DOHH2 (cell line): ENCODE data around the gene PDXDC1.
A peak's percentile ranks its signal among the peaks of the same experiment; 100 is the strongest.
"Not testable (repeated sequence)": the region's sequence is repeated elsewhere in the genome, so short reads cannot be mapped to it uniquely, and the experiment has no call there.

Experiments used
- H3F3A ChIP-seq: fragments of 200-600 bp; sonication (generic), shearing (Covaris generic); 2 replicates; pipeline ENCODE4 v1.6.0; 2016; ENCODE audit warnings: antibody characterized with exemption, mild to moderate bottlenecking; ENCODE audit not compliant: control insufficient read depth, insufficient read depth
- H3K27ac ChIP-seq: fragments of 200-600 bp; sonication (generic); 2 replicates; pipeline ENCODE4 v1.5.1; 2014; ENCODE audit warnings: low read depth, mild to moderate bottlenecking, low read length, moderate library complexity
- H3K27me3 ChIP-seq: fragments of 200-600 bp; sonication (generic); 2 replicates; pipeline ENCODE4 v1.6.1; 2014; ENCODE audit warnings: mild to moderate bottlenecking, low read length, mixed read lengths; ENCODE audit not compliant: control insufficient read depth
- H3K36me3 ChIP-seq: fragments of 200-600 bp; sonication (generic); 2 replicates; pipeline ENCODE4 v1.6.1; 2014; ENCODE audit warnings: mild to moderate bottlenecking, low read length, moderate library complexity, mixed read lengths; ENCODE audit not compliant: control insufficient read depth
- H3K4me1 ChIP-seq: fragments of 200-600 bp; sonication (generic); 2 replicates; pipeline ENCODE4 v1.6.1; 2014; ENCODE audit warnings: mild to moderate bottlenecking, low read length, mixed read lengths; ENCODE audit not compliant: control insufficient read depth
- H3K4me2 ChIP-seq: fragments of 200-600 bp; sonication (generic); 2 replicates; pipeline ENCODE4 v1.6.0; 2014; ENCODE audit warnings: mild to moderate bottlenecking, low read length, moderate library complexity
- H3K4me3 ChIP-seq: fragments of 200-600 bp; sonication (generic); 2 replicates; pipeline ENCODE4 v1.5.1; 2014; ENCODE audit warnings: mild to moderate bottlenecking, low read length, mixed read lengths
- H3K79me2 ChIP-seq: fragments of 200-600 bp; sonication (generic); 2 replicates; pipeline ENCODE4 v1.6.1; 2014; ENCODE audit warnings: mild to moderate bottlenecking, low read length, mixed read lengths; ENCODE audit not compliant: control insufficient read depth
- H3K9me2 ChIP-seq: fragments of 200-600 bp; sonication (generic); replicated peaks from 2 replicates; pipeline ENCODE4 v1.6.1; 2014; ENCODE audit warnings: mild to moderate bottlenecking, low read length, mixed read lengths; ENCODE audit not compliant: control insufficient read depth
- H3K9me3 ChIP-seq: fragments of 200-600 bp; sonication (generic); 2 replicates; pipeline ENCODE4 v1.6.1; 2014; ENCODE audit warnings: antibody characterized with exemption, low read length, mixed read lengths; ENCODE audit not compliant: control insufficient read depth, insufficient read depth
- H4K20me1 ChIP-seq: fragments of 200-600 bp; sonication (generic); 2 replicates; pipeline ENCODE4 v1.6.0; 2014; ENCODE audit warnings: low read depth, mild to moderate bottlenecking, antibody characterized with exemption, low read length, moderate library complexity; ENCODE audit not compliant: control insufficient read depth, insufficient read depth
- CTCF ChIP-seq: fragments of 200-600 bp; sonication (generic); IDR thresholded peaks from one replicate; pipeline ENCODE4 v1.5.1; 2014; ENCODE audit warnings: antibody characterized with exemption, mild to moderate bottlenecking, low read depth, low read length; ENCODE audit not compliant: poor library complexity, severe bottlenecking
- EZH2phosphoT487 ChIP-seq: fragments of 200-600 bp; sonication (generic); IDR thresholded peaks from 2 replicates; pipeline ENCODE4 v1.6.1; 2017; ENCODE audit warnings: borderline replicate concordance, mild to moderate bottlenecking, antibody characterized with exemption, low read length, moderate library complexity, mixed read lengths

The PDXDC1 gene

DNA sequence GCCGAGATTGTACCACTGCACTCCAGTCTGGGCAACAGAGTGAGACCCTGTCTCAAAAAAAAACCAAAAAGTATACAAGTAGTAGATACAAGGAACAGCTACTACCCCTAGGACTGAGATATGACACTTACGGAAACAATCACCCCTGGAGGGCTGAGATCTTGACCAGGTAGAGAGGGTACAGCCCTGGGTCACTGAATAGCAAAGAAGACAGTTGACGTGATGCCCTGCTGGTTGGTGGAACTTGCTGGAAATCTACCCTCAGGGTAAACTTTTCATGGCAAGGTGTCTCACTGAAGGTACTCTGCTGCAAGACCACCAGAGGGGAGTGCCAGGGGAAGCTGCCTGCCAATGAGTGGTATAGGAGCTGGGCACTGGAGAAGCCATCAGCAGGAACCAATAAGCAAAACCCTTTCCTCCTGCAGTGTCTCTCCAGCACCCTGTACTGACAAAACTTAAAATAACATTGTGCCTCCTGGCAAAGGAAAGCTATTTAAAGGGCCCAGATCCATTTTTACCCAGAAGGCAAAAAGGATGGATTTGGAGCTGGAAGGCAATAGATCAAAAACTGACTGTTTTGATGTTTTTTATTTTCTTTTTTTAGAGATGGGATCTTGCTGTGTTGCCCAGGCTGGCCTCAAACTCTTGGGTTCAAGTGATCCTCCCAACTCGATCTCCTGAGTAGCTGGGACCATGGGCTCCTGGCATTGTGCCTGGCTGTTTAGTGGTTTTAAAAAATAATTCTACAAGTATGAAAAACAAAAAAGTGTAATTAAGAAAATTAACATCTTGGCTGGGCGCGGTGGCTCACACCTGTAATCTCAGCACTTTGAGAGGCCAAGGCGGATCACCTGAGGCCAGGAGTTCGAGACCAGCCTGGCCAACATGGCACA is 11.3 kb upstream of the PDXDC1 start:
- H3K27ac ChIP-seq = no peak overlapping the region
- H3K4me1 ChIP-seq = no peaks in the 10 kb centered on the region
- H3K9me2 ChIP-seq = no peaks in the 10 kb centered on the region
- no peaks in the 10 kb centered on the region for H4K20me1 ChIP-seq
- no peaks in the 10 kb centered on the region for H3F3A ChIP-seq
- no peaks in the 10 kb centered on the region for H3K9me3 ChIP-seq
- no peaks in the 10 kb centered on the region for H3K79me2 ChIP-seq
- H3K27me3 ChIP-seq = peaks cover 16% of the 10 kb centered on the region
- TF ChIP-seq CTCF (no peak), EZH2phosphoT487 (no peak)
- H3K4me2 ChIP-seq = no peak overlapping the region
- no peaks in the 10 kb centered on the region for H3K36me3 ChIP-seq
- no peak overlapping the region for H3K4me3 ChIP-seq

GRCh38 chr16:14965328-14965727 is 9.5 kb upstream of the PDXDC1 start:
- H3K9me2 ChIP-seq = no peaks in the 10 kb centered on the region
- no peaks in the 10 kb centered on the region for H3F3A ChIP-seq
- H3K9me3 ChIP-seq = no peaks in the 10 kb centered on the region
- no peaks in the 10 kb centered on the region for H4K20me1 ChIP-seq
- no peaks in the 10 kb centered on the region for H3K79me2 ChIP-seq
- no peak overlapping the region for H3K4me3 ChIP-seq
- peaks cover 13% of the 10 kb centered on the region for H3K27me3 ChIP-seq
- H3K4me1 ChIP-seq = no peaks in the 10 kb centered on the region
- H3K36me3 ChIP-seq = no peaks in the 10 kb centered on the region
- H3K4me2 ChIP-seq = no peak overlapping the region
- no peak overlapping the region for H3K27ac ChIP-seq
- TF ChIP-seq EZH2phosphoT487 (no peak), CTCF (no peak)

DNA sequence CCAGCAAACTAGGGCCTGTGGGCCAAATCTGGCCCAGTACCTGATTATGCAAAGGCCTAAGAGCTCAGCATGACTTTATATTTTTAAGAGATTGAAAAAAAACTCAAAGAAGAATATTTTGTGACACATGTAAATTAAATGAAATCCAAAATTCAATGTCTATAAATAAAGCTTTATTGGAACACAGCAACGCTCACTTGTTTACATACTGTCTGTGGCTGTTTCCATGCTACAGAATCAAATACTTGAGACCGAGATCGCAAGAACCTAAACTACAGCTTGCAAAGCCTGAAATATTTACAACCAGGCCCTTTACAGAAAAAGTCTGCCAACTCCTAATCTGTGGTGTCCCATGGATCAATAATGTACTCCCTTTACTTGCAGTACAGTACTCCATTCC is 5.0 kb upstream of the PDXDC1 start:
- not testable (repeated sequence) for H3K4me2 ChIP-seq, H3K4me1 ChIP-seq, H4K20me1 ChIP-seq, H3K4me3 ChIP-seq, H3F3A ChIP-seq, H3K27me3 ChIP-seq, H3K36me3 ChIP-seq, H3K79me2 ChIP-seq, H3K9me2 ChIP-seq, H3K9me3 ChIP-seq, H3K27ac ChIP-seq

DNA sequence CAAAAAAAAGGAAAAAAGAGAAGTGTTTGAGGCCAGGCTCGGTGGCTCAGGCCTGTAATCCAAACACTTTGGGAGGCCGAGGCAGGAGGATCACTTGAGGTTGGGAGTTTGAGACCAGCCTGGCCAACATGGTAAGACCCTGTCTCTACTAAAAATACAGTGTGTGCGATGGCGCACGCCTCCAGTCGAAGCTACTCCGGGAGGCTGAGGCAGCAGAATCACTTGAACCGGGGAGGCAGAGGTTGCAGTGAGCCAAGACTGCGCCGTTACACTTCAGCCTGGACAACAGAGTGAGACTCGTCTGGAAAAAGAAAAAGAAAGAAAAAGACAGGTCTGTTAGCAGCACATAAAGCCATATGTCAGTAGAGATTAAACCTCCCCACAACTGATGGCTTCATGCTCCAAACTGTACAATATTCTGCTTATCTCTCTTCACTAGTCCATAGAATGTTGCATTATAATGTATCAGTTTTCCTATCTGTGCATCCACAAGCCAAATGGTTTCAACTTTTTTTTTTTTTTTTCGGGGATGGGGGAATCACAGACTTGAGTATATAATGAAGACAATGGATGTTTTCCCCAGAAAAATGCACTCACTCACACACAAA is 3.1 kb upstream of the PDXDC1 start:
- not testable (repeated sequence) for H3K36me3 ChIP-seq, H3F3A ChIP-seq, H4K20me1 ChIP-seq, H3K27ac ChIP-seq, H3K4me3 ChIP-seq, H3K4me2 ChIP-seq, H3K27me3 ChIP-seq, H3K9me3 ChIP-seq, H3K9me2 ChIP-seq
- peaks cover 18% of the 10 kb centered on the region for H3K79me2 ChIP-seq
- peaks cover 13% of the 10 kb centered on the region for H3K4me1 ChIP-seq

DNA sequence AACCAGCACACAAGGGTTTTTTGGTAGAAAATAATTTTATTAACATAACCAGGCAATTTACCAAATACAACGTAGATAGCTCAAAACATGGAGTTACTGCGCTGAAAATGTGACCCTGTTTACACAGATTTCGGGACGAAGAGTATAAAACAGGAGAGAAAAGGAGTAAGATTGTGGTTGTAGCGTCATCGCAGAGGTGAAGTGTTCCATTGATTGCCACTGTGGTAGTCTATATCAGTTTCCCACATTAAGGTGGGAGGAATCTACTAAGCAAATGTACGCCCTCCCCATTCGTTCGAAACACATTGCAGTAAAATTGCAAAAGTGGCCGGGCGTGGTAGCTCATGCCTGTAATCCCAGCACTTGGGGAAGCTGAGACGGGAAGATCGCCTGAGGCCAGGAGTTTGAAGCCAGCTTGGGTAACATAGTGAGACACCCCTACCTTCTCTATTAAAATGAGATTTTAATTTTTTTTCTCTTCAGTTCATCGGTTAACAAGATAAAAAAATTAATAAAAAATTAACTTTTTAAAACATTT is 972 bp upstream of the PDXDC1 start:
- H3K27me3 ChIP-seq, H3K9me3 ChIP-seq, H3K9me2 ChIP-seq, H4K20me1 ChIP-seq, H3K36me3 ChIP-seq, H3K27ac ChIP-seq, H3F3A ChIP-seq: not testable (repeated sequence)
- Histone ChIP-seq H3K4me2 (peak overlapping the region; percentile 75), H3K4me1 (peaks cover 28% of the 10 kb centered on the region), H3K79me2 (peaks cover 34% of the 10 kb centered on the region), H3K4me3 (peak overlapping the region; percentile 95)

GRCh38 chr16:14974331-14974655 is 533 bp upstream of the PDXDC1 start:
- H3F3A ChIP-seq, H3K27me3 ChIP-seq, H3K36me3 ChIP-seq, H4K20me1 ChIP-seq, H3K9me3 ChIP-seq, H3K9me2 ChIP-seq: not testable (repeated sequence)
- Histone ChIP-seq H3K4me1 (peaks cover 31% of the 10 kb centered on the region), H3K79me2 (peaks cover 39% of the 10 kb centered on the region), H3K27ac (peak overlapping the region; percentile 20; the same call in 1 of the 2 replicates), H3K4me2 (peak overlapping the region; percentile 75), H3K4me3 (peak overlapping the region; percentile 95)
